GM12878 (cell line): ENCODE results near the gene TCF7L1. TPM values are rescaled to one million over a fixed set of nuclear protein-coding genes. Genes with fewer than 3 reads are reported as not detected.

ENCODE experiments used
- CREB1 ChIP-seq: IDR thresholded peaks from 2 replicates; pipeline ENCODE4 v1.6.1; 2012; ENCODE audit warnings: low read depth, mild to moderate bottlenecking, inconsistent platforms
- EP300 ChIP-seq, 2 experiments: fragments of 150-350 bp in 1 of 2; IDR thresholded peaks; 2 replicates each; pipeline ENCODE4 v1.6.1; 2011 to 2012; ENCODE audit warnings: low read depth in 2 of 2, low read length in 2 of 2, borderline replicate concordance in 1 of 2, improper control_type of control experiment in 1 of 2, inconsistent platforms in 1 of 2; ENCODE audit not compliant: control insufficient read depth in 1 of 2
- HDAC2 ChIP-seq: fragments of 200-600 bp; sonication (generic); IDR thresholded peaks from 2 replicates; pipeline ENCODE4 v1.6.1; 2017
- MYC ChIP-seq: IDR thresholded peaks from 2 replicates; pipeline ENCODE4 v1.6.1; 2011; ENCODE audit warnings: mild to moderate bottlenecking, low read length, moderate library complexity, inconsistent platforms; ENCODE audit not compliant: insufficient read depth, insufficient replicate concordance, insufficient read length, severe bottlenecking
- NBN ChIP-seq: fragments of 450-650 bp; IDR thresholded peaks from 2 replicates; pipeline ENCODE4 v1.6.1; 2016
- SMC3 ChIP-seq: IDR thresholded peaks from 2 replicates; pipeline ENCODE4 v1.6.1; 2011; ENCODE audit warnings: low read length, improper control_type of control experiment, borderline replicate concordance
- TAF1 ChIP-seq: IDR thresholded peaks from 2 replicates; pipeline ENCODE4 v1.6.1; 2011; ENCODE audit warnings: mild to moderate bottlenecking, low read depth, low read length, borderline replicate concordance
- ZNF274 ChIP-seq: IDR thresholded peaks from one replicate; pipeline ENCODE4 v1.8.0; 2011; ENCODE audit not compliant: insufficient read length, insufficient read depth
- ZNF384 ChIP-seq: IDR thresholded peaks from 2 replicates; pipeline ENCODE4 v1.6.1; 2012; ENCODE audit warnings: low read depth, mild to moderate bottlenecking, low read length, improper control_type of control experiment, borderline replicate concordance
- polyA plus RNA-seq, 11 experiments: library from polyadenylated mRNA; depleted of rRNA in 4 of 11; unstranded in 6 of 11; stranded (reverse) in 5 of 11; fragments of >200 nt; fragmentation: Nextera tagmentation in 4 of 11; fragmentation: Illumina TruSeq in 1 of 11; extraction: Ambion mirVana in 4 of 11; extraction: Trizol in 1 of 11; gene quantifications; 1 replicate in 1 of 11; 2 replicates in 10 of 11; pipeline versions ENCODE4 v1.2.1 to v1.2.3, GENCODE V29; 2011 to 2016; ENCODE audit warnings: inconsistent platforms in 2 of 11, missing spikeins in 2 of 11, low read depth in 1 of 11
- total RNA-seq, 4 experiments: library from RNA; depleted of rRNA in 3 of 4; stranded (reverse); fragments of >200 nt in 3 of 4; fragmentation: Illumina TruSeq in 1 of 4; extraction: Trizol in 1 of 4; gene quantifications; 2 replicates each; pipeline versions ENCODE4 v1.2.1 to v1.2.3, GENCODE V29; 2013 to 2021
- TF ChIP-seq, protein P1 (sequence below): fragments of 450-650 bp; formaldehyde crosslinking; IDR thresholded peaks from 2 replicates; pipeline ENCODE4 v1.4.0; 2020; ENCODE audit warnings: mild to moderate bottlenecking, moderate library complexity
- TF ChIP-seq, protein P2 (sequence below): IDR thresholded peaks from 2 replicates; pipeline ENCODE4 v1.6.1; 2012; ENCODE audit warnings: mild to moderate bottlenecking, low read depth, low read length

The TCF7L1 gene
- total and polyA plus RNA-seq, 10 of the 15 experiments (the other 5 are each of a cell fraction or from before 2014, with no cell fraction given) = 0.03 to 0.11 (median 0.10) TPM; not detected in 7

DNA sequence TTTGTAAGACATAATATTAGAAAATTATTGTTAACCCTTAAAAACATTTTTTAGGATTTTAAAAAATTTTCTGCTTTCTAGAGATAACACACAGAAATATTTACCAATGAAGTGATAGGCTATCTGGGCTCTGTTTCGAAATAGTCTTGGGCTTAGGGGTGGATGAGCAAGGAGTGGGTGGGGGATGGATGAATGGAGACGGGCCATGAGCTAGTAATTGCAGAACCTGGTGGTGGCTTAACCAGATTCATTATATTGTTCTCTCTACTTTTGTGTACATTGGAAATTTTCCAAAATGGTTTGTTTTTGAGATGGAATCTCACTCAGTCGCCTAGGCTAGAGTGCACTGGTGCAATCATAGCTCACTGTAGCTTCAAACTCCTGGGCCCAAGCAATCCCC lies 89.6 kb downstream of the TCF7L1 start (continued):
- no peak for TF ChIP-seq MYC
- TF ChIP-seq CREB1 = no peak
- no peak for TF ChIP-seq ZNF384
- TF ChIP-seq ZNF274 = no peak
- TF ChIP-seq SMC3 = no peak
- TF ChIP-seq, protein P1, sequence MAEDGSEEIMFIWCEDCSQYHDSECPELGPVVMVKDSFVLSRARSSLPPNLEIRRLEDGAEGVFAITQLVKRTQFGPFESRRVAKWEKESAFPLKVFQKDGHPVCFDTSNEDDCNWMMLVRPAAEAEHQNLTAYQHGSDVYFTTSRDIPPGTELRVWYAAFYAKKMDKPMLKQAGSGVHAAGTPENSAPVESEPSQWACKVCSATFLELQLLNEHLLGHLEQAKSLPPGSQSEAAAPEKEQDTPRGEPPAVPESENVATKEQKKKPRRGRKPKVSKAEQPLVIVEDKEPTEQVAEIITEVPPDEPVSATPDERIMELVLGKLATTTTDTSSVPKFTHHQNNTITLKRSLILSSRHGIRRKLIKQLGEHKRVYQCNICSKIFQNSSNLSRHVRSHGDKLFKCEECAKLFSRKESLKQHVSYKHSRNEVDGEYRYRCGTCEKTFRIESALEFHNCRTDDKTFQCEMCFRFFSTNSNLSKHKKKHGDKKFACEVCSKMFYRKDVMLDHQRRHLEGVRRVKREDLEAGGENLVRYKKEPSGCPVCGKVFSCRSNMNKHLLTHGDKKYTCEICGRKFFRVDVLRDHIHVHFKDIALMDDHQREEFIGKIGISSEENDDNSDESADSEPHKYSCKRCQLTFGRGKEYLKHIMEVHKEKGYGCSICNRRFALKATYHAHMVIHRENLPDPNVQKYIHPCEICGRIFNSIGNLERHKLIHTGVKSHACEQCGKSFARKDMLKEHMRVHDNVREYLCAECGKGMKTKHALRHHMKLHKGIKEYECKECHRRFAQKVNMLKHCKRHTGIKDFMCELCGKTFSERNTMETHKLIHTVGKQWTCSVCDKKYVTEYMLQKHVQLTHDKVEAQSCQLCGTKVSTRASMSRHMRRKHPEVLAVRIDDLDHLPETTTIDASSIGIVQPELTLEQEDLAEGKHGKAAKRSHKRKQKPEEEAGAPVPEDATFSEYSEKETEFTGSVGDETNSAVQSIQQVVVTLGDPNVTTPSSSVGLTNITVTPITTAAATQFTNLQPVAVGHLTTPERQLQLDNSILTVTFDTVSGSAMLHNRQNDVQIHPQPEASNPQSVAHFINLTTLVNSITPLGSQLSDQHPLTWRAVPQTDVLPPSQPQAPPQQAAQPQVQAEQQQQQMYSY = no peak
- no peak for TF ChIP-seq HDAC2
- no peak for TF ChIP-seq NBN
- TF ChIP-seq, protein P2, sequence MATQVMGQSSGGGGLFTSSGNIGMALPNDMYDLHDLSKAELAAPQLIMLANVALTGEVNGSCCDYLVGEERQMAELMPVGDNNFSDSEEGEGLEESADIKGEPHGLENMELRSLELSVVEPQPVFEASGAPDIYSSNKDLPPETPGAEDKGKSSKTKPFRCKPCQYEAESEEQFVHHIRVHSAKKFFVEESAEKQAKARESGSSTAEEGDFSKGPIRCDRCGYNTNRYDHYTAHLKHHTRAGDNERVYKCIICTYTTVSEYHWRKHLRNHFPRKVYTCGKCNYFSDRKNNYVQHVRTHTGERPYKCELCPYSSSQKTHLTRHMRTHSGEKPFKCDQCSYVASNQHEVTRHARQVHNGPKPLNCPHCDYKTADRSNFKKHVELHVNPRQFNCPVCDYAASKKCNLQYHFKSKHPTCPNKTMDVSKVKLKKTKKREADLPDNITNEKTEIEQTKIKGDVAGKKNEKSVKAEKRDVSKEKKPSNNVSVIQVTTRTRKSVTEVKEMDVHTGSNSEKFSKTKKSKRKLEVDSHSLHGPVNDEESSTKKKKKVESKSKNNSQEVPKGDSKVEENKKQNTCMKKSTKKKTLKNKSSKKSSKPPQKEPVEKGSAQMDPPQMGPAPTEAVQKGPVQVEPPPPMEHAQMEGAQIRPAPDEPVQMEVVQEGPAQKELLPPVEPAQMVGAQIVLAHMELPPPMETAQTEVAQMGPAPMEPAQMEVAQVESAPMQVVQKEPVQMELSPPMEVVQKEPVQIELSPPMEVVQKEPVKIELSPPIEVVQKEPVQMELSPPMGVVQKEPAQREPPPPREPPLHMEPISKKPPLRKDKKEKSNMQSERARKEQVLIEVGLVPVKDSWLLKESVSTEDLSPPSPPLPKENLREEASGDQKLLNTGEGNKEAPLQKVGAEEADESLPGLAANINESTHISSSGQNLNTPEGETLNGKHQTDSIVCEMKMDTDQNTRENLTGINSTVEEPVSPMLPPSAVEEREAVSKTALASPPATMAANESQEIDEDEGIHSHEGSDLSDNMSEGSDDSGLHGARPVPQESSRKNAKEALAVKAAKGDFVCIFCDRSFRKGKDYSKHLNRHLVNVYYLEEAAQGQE = no peak
- no peak for TF ChIP-seq TAF1
- no peak for TF ChIP-seq EP300 (IDR thresholded peaks at IDR 0.05; ENCODE audit: borderline replicate concordance in 1 of 2, control insufficient read depth in 1 of 2, low read depth in 2 of 2, low read length in 2 of 2)
